GM21528 (cell line): ENCODE data around the gene MYO9B.
"Not testable (repeated sequence)": the region's sequence is repeated elsewhere in the genome, so short reads cannot be mapped to it uniquely, and the experiment has no call there.

ENCODE experiments used
- ATAC-seq: cut with Tn5 transposase; IDR thresholded peaks from one replicate; pipeline ENCODE4 v1.9.1; 2021; ENCODE audit warnings: mild to moderate bottlenecking, moderate library complexity; ENCODE audit not compliant: unreplicated experiment, low FRiP score

The MYO9B gene

DNA sequence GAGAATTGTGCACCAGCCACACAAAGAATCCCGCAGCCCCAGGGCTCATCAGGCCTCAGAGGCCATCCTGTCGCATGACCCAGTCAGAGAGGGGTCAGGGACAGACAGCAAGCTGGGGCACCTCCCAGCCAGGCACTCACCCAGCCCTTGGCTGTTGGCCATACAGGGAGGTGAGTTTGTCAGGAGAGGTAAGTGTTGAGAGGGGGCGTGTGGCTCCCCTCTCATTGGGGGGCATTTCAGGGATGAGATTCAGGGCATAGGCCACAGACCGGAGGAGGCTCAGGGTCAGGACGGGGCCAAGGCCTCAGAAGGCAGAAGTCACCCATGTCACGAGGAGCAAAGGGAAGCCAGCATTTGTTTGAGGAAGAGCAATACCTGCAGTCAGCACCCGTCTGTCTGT, 37.1 kb downstream of the MYO9B start:
- no peak for ATAC-seq

DNA sequence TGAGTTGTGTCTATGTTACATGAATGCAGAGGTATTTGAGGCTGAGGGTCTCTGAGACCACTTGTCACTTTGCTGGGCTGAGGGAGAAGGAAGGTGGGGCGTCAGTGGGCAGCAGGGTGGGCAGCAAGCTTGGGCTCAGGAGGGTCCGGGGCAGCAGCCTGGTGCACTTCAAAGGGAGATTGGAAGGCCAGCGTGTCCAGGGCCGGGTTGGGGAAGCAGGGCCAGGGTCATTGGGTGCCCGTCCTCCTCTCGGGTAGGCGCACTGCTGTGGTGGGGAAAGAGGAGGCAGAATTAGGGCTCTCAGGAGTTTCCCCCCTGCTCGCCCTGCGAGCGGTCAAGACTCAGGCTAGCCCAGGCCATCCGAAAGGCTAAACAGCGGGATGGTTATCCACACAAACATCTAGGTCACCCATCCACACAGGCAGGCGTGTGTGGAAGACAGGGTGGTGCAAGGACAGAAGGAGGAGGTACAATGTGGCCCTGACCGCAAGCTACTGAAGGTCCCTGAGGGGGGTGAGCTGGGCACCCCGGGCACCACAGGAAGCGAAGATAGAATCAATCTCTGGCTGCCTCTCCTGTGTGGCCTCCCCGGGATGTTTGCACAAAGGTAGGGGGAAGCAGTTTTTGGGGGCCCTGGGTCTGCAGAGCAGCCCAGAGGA, 37.7 kb downstream of the MYO9B start:
- no peak for ATAC-seq

DNA sequence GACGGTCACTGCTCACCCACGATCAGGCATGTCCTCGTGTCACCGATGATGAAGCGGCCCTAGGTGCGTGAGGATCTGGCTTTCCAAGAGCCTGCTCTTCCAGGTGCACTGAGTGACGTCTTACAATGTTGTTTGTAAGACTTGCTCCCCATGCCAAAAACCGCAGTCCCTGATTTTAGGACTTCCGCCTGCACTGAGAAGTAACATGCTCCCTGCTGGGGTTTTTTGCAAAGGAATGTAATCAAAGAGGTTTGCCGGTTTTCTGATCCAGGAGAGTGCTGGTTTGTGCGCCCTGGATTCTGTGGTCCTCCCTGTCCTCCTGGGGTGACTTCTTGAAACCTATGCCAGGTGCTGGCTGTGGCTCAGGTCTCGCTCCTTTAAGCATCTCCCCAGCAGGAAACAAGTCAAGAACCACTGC, 38.8 kb downstream of the MYO9B start:
- ATAC-seq: no peak

DNA sequence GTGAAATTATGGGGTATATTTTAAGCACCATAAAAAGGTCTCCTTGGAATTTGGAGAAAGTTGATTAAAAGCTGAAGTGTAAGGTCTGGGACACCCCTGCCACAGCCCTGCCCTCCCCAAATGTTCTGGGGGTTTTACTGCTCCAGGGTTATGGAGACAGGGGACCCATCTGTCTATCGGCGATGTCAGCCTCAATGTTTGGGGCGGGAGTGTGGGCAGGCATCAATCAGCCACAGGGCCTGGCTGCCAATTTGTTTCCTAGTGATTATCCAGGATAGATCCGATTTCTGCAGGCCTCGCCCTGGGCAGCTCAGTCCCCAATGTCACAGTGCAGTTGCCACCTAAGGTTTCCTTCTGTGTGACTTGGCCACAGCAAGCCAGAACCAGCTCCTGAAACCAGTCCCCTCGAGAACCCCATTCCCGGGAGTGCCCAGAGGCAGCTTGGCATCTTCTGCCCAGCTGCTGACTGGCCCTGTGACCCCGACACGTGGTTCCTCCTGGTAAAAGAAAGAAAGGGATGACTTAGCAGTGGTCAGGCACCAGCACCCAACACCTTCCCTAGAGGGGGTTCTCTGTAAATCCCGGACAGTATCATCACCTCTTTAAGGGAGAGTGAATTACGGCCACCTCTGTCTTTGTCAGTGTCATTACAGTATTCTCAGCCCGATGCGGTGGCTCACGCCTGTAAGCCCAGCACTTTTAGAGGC, 41.6 kb downstream of the MYO9B start:
- no peak for ATAC-seq

DNA sequence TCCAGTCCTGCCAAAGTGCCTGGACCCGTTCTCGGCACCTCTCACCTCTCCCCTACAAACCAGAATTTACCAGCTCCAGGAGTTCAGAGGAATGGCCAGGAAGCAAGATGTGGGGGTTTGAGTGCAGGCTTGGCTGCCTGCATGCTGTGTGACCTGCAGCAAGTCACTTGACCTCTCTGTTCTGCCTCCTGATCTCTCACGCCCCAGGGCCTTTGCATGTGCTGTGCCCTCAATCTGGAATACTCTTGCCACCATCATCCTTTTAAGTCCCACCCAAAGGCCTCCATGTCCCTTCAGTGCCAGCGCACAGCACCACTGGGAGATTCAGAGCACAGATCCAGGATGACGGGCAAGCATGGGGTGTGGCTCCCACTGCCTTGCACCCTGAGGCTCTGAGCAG, 43.4 kb downstream of the MYO9B start:
- no peak for ATAC-seq

DNA sequence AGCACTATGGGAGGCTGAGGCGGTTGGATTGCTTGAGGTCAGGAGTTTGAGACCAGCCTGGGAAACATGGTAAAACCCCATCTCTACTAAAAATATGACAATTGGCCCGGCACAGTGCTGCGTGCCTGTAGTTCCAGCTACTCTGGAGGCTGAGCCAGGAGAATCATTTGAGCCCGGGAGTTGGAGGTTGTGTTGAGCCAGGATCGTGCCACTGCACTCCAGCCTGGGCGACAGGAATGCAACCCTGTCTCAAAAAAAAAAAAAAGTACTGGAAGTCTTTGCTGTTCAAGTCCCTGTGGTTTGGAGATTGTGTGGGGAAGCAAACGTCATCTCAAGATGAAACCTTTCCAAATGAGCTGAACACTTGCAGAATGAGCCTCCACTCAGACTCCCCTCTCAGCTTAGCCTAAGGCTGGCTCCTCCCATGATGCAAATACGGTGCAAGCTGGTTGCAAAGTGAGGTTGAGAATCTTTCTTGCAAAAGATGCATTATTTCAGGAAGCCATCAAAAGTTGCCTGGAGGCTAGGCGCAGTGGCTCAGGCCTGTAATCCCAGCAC, 46.2 kb downstream of the MYO9B start:
- no peak for ATAC-seq

DNA sequence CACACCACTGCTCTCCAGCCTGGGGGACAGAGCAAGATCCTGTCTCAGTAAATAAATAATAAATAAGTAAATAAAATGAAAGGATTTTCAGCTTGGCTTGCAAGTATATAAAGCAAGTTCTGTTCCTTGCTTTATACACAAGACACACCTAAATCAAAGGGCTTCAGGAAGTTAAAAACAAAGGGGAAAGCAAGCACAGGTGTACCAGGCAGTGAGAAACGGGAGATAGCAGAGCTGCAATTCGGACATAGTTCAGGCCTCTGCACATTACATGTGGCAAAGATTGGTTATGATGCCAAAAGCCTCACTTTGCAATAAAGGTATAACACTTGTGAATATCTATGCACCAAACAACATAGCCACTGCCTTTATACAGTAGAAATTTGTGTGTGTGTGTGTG, 47.5 kb downstream of the MYO9B start:
- ATAC-seq: no peak

DNA sequence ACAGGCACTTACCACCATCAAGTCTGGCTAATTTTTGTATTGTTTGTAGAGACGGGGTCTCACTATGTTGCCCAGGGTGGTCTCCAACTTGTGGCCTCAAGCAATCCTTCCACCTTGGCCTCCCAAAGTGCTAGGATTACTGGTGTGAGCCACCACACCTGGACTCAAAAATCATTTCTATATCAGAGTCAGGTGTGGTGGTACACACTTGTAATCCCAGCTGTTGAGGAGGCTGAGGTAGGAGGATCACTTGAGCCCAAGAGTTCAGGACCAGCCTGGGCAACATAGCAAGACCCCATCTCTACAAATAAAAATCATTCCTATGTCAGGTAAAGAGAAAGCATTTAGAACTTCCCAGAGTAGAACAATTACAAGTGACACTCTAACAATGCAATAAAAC, 48.4 kb downstream of the MYO9B start:
- no peak for ATAC-seq

DNA sequence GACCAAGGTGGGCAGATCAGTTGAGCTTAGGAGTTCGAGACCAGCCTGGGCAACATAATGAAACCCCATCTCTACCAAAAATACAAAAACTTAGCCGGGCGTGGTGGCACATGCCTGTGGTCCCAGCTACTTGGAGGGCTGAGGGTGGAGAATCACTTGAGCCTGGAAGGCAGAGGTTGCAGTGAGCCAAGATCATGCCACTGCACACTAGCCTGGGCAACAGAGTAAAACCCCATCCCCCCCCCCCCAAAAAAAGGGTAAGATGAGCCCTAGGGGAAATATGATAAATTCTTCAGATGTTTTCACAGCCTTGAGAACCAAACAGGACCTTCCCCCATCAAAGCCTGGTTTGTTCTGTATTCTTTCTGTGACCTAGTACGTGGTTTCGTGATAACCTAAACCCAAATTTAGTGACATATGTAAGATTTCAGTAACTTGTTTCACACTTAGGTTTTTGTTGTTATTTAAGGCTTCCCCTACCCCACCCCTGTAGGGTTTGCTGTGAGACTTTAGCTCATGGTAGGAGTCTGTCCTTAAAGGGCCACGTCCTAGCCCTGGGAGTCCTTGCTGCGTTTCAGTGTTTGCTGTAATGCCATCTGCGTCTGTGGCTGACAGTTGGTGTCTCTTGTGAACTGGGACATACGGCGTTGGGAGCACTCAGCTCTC, 49.6 kb downstream of the MYO9B start:
- peak; percentile 62 for ATAC-seq

DNA sequence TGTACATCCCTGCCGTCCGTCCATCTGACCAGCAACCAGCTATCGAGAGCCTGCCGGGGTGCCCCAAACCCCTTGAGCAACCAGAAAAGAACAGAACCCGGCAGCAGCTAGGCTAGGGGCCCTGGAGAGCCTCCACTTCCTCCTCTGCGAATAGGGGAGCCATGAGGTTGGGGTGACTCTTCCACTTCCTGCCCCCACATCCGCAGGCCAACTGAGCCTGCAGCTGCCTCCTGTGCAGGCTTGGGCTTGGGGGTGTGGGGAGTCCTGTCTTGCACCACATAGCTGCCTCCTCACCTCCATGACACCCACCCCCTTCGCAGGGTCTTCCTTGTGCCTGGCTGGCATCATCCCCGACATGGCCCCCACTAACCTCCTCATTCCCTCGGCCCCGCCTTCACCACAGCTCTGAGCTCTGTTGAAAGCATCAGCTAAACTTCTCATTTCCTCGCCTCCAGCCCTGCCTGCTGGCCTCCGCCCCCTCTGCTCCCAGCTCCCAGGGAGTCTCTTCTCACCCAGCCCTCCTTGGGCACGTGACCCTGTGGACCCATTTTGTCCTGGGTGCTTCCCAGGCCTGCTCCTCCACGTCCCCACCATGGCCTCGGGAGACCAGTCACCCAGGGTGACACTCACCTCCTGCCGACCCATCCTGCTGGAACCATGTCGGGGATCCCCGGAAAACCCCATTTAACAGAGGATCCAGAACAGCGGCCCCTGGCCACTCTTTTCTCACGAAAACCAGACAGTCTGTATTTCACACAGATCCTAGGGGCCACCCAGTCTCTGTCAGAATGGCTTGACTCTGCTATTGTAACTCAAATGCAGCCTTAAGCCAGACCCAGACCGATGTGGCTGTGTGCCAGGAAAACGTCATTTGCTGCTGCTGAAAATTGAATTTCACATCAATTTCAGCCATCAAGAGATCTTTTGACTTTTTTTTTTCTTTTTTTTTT, 50.4 kb downstream of the MYO9B start:
- peak; percentile 73 for ATAC-seq

DNA sequence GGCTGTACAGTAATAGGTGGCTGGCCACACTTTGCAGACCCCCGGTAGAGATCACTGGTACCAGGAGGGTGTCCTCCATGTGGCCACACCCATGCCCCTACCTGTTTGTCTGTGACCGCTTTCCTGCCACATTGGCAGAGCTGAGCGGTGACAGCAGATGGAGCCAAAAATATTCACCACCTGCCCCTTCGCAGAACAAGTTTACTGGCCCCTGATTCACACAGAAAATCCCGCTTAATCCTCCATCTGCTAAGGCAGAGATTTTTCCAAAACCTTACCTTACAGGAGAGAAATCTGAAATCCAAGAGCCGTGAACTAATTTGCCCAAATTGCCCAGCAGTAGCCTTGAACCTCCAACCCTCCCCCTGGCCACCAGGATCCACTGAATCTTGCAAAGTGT, 52.1 kb downstream of the MYO9B start:
- no peak for ATAC-seq

DNA sequence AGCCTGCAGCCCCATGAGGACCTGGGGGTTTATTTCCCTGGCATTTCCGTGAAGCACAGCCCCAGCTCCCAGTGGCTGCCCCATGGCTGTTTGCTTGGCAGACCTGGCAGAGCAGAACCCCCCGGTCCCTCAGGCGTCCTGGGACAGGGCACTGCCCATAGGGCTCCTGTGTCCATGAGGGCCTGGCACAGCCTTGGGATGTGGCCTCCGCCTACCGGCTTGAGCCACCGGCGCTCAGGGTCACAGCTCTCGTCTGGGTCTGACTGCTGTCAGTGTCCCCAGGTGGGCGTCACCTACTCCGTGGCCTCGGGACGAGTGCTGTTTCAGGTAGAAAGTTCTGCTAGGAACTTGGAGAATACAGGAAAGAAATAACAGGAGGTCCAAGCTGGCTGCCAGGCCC, 52.8 kb downstream of the MYO9B start:
- no peak for ATAC-seq

DNA sequence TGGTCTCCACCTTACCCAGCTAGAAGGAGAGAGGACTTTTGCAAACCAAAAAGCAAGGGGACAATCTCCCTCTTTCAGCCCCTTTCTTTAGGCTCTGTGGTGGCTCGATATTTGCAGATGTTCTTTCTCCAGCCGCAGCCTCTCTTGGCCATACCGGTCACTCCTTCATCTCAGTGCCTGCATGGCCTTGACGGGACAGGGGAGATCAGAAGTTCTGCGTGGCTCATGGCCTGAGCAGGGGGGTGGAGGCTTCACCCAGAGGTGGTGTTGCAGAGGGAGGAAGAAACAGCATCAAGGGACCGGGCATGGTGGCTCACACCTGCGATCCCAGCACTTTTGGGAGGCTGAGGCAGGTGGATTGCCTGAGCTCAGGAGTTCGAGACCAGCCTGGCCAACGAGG, 53.2 kb downstream of the MYO9B start:
- ATAC-seq: no peak

DNA sequence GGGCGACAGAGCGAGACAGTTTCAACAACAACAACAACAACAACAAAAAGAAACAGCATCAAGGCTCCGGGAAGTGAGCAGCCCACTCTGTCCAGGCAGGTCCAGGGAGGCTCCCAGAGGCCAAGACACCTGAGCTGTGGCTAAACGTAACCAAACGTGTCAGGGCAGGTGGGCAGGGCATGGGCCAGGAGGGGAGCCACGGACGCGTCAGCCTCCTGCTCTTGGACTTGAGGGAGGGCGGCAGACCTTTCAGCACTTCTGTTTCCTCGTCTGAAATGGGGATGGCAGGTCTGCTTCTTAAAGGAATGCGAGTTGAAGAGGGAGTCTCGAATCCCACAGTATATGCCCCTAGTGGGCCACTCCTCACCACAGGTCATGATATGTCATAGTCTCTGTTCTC, 53.8 kb downstream of the MYO9B start:
- no peak for ATAC-seq

DNA sequence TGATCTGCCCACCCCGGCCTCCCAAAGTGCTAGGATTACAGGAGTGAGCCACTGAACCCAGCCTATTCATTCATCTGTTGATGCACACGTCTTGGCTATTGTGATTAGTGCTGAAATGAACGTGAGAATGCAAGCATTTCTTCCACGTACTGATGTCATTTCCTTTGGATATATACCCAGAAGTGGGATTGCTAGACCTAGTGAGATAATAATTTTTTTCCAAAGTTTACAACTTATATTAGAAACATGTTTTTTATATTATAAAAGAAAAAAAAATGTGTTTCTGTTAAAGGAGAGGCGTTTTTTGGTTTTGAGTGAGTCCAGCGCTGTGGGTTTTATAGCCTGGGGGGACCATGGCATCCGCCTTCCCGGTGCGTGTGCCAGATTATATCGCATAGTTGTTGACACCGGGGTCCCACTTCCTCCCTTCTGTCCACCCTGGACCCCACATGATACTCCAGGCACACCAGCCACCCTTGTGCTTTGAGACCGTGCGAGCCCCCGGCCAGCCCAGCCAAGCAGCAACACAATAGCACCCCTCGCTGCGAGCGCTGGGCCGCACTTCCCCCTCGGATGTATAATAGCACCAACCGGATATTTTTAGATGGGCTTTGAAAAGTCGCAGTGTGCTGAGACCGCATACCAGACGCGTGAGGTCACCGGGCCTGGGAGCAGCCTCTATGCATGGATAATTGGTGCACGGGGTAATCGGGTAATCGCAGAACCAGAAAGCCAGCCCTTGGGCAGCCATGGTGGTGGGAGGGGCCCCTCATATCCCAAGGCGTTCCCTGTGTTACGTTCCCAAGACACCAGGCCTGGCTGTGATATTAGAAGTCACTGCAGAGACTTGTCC, 59.6 kb downstream of the MYO9B start:
- ATAC-seq: peak; percentile 54

DNA sequence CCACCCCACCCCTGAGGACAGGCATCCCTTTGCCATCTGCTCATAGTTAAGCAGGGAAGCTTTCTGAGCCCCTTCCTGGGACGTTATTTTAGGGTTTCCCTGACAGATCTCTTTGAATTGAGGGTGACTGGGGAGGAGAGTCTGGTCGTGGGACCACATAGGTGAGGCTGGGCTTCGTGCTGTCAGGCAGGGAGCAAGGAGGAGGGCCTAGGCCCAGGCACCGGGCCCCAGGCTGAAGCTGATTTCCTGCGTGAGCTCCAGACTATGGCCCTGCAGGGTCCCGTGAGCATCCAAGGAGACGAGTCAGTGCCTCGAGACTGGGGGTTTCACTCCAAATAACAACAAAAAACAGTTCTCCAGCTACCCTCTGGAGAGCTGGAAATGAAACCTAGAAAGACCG, 60.4 kb downstream of the MYO9B start:
- ATAC-seq: no peak

DNA sequence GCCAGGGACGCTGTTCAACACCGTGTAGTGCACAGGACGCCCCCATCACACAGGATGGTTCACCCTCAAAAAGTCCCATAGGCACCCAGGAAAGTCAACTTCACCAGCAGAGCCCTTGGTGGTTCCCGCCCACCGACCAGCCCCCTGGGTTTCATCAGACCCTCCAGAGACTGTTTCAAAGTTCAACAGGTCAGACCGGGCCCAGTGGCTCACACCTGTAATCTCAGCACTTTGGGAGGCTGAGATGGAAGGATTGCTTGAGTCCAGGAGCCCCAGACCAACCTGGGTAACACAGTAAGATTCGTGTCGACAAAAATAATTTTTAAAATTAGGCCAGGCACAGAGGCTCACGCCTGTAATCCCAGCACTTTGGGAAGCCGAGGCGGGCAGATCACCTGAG, 61.0 kb downstream of the MYO9B start:
- no peak for ATAC-seq

DNA sequence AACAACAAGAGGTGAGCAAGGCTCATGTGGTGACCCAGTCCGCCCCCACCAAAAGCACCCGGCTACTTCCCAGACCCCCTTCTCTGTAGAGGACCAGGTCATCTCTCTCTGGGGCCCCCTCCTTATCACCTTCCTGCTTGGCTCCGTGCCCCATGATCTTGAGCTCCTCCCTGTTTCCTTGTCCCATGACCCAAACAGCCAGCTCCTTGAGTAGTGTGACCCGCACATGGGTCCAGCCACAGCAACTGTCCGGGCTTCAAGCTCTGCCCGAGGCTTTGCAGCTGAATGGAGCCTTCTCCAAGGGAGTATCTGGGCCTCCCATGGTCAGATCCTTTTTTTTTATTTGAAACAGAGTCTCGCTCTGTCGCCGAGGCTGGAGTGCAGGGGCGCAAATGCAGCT, 61.8 kb downstream of the MYO9B start:
- no peak for ATAC-seq

DNA sequence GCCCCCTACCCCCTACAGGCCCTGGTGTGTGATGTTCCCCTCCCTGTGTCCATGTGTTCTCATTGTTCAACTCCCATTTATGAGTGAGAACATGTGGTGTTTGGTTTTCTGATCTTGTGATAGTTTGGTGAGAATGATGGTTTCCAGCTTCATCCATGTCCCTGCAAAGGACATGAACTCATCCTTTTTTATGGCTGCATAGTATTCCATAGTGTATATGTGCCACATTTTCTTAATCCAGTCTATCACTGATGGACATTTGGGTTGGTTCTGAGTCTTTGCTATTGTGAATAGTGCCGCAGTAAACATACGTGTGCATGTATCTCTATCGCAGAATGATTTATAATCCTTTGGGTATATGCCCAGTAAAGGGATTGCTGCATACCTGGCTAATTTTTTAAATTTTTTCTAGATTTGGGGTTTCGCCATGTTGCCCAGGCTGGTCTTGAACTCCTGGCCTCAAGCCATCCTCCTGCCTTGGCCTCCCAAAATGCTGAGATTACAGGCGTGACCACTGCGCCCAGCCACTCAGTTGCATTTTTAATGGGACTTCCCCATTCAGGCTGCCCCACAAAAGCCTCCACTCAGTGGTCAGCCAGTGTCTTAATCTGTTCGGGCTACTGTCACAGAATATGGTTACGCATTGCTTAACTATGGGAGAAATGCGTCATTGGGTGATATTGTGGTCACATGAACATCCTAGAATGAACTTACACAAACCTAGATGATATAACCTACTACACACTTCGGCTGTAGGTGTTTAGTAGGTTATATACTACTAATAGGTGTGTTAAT, 62.7 kb downstream of the MYO9B start:
- ATAC-seq: not testable (repeated sequence)
